ENCODE measurements around the gene CD163.

GRCh38 chr12:7460375-7461259 lies 43.0 kb downstream of the CD163 start:
- peak; percentile 87 for TF ChIP-seq CTCF (IDR thresholded peaks at IDR 0.05)
- TF ChIP-seq ZBTB33 (IDR thresholded peaks at IDR 0.05; ENCODE audit: borderline replicate concordance, low read depth): no peak
- TF ChIP-seq REST (IDR thresholded peaks at IDR 0.05; ENCODE audit: low read depth, low read length): no peak
- no peak for TF ChIP-seq RFX5 (IDR thresholded peaks at IDR 0.05; ENCODE audit: low read length)
- no peak for TF ChIP-seq TEAD4 (IDR thresholded peaks at IDR 0.05; ENCODE audit: borderline replicate concordance, insufficient read depth)
- TF ChIP-seq RAD21 (IDR thresholded peaks at IDR 0.05; ENCODE audit: low read length): peak; percentile 82
- TF ChIP-seq EZH2phosphoT487 (IDR thresholded peaks at IDR 0.05; ENCODE audit: borderline replicate concordance, low read depth): no peak
- TF ChIP-seq JUND (IDR thresholded peaks at IDR 0.05): no peak
- TF ChIP-seq MAX (IDR thresholded peaks at IDR 0.05; ENCODE audit: low read depth): no peak
- TF ChIP-seq TAF1 (IDR thresholded peaks at IDR 0.05; ENCODE audit: borderline replicate concordance, low read depth, low read length): no peak
- TF ChIP-seq SMC3 (IDR thresholded peaks at IDR 0.05; ENCODE audit: low read depth, low read length): peak; percentile 78
- TF ChIP-seq EP300 (IDR thresholded peaks at IDR 0.05; ENCODE audit: borderline replicate concordance in 1 of 2, low read depth in 1 of 2, low read length in 1 of 2): no peak
- no peak for TF ChIP-seq IRF3 (IDR thresholded peaks at IDR 0.05; ENCODE audit: low read depth, low read length)
- TF ChIP-seq POLR2AphosphoS5 (IDR thresholded peaks at IDR 0.05; ENCODE audit: low read depth, low read length): no peak

All from SK-N-SH (cell line).